ENCODE results near the gene PRDM16.

GRCh38 chr1:3355089-3355488 is 286.1 kb downstream of the PRDM16 start:
- TF ChIP-seq CTCF (IDR thresholded peaks at IDR 0.05) (no peak), SIN3A (IDR thresholded peaks at IDR 0.05; ENCODE audit: borderline replicate concordance, insufficient read depth, low read depth, low read length) (no peak), POLR2AphosphoS5 (IDR thresholded peaks at IDR 0.05; ENCODE audit: low read depth, low read length) (no peak)
- TF ChIP-seq, protein P1, sequence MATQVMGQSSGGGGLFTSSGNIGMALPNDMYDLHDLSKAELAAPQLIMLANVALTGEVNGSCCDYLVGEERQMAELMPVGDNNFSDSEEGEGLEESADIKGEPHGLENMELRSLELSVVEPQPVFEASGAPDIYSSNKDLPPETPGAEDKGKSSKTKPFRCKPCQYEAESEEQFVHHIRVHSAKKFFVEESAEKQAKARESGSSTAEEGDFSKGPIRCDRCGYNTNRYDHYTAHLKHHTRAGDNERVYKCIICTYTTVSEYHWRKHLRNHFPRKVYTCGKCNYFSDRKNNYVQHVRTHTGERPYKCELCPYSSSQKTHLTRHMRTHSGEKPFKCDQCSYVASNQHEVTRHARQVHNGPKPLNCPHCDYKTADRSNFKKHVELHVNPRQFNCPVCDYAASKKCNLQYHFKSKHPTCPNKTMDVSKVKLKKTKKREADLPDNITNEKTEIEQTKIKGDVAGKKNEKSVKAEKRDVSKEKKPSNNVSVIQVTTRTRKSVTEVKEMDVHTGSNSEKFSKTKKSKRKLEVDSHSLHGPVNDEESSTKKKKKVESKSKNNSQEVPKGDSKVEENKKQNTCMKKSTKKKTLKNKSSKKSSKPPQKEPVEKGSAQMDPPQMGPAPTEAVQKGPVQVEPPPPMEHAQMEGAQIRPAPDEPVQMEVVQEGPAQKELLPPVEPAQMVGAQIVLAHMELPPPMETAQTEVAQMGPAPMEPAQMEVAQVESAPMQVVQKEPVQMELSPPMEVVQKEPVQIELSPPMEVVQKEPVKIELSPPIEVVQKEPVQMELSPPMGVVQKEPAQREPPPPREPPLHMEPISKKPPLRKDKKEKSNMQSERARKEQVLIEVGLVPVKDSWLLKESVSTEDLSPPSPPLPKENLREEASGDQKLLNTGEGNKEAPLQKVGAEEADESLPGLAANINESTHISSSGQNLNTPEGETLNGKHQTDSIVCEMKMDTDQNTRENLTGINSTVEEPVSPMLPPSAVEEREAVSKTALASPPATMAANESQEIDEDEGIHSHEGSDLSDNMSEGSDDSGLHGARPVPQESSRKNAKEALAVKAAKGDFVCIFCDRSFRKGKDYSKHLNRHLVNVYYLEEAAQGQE (IDR thresholded peaks at IDR 0.05; ENCODE audit: insufficient read depth in 1 of 2, low read depth in 2 of 2, low read length in 1 of 2) = no peak
